AG09319 (cell line): ENCODE data around the gene COASY.
"Not testable (repeated sequence)": the region's sequence is repeated elsewhere in the genome, so short reads cannot be mapped to it uniquely, and the experiment has no call there.

Source experiments
- DNase-seq: peaks from one replicate; pipeline ENCODE4 v3.0.0-alpha.2; 2010; ENCODE audit warnings: low read depth; ENCODE audit errors: extremely low read depth
- TF ChIP-seq, protein P1 (sequence below): IDR thresholded peaks from 2 replicates; pipeline ENCODE4 v1.5.1; 2011; ENCODE audit warnings: low read depth, mild to moderate bottlenecking, inconsistent platforms, low read length, moderate library complexity

COASY gene

GRCh38 chr17:42538482-42538881 is 23.5 kb upstream of the COASY start:
- TF ChIP-seq, protein P1, sequence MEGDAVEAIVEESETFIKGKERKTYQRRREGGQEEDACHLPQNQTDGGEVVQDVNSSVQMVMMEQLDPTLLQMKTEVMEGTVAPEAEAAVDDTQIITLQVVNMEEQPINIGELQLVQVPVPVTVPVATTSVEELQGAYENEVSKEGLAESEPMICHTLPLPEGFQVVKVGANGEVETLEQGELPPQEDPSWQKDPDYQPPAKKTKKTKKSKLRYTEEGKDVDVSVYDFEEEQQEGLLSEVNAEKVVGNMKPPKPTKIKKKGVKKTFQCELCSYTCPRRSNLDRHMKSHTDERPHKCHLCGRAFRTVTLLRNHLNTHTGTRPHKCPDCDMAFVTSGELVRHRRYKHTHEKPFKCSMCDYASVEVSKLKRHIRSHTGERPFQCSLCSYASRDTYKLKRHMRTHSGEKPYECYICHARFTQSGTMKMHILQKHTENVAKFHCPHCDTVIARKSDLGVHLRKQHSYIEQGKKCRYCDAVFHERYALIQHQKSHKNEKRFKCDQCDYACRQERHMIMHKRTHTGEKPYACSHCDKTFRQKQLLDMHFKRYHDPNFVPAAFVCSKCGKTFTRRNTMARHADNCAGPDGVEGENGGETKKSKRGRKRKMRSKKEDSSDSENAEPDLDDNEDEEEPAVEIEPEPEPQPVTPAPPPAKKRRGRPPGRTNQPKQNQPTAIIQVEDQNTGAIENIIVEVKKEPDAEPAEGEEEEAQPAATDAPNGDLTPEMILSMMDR = no peak
- DNase-seq = no peak

GRCh38 chr17:42540558-42540957 is 21.4 kb upstream of the COASY start:
- not testable (repeated sequence) for DNase-seq

- TF ChIP-seq, protein P1 = no peak
- no peak for DNase-seq
Measured at GRCh38 chr17:42541041-42541833, 20.7 kb upstream of the COASY start.

DNA sequence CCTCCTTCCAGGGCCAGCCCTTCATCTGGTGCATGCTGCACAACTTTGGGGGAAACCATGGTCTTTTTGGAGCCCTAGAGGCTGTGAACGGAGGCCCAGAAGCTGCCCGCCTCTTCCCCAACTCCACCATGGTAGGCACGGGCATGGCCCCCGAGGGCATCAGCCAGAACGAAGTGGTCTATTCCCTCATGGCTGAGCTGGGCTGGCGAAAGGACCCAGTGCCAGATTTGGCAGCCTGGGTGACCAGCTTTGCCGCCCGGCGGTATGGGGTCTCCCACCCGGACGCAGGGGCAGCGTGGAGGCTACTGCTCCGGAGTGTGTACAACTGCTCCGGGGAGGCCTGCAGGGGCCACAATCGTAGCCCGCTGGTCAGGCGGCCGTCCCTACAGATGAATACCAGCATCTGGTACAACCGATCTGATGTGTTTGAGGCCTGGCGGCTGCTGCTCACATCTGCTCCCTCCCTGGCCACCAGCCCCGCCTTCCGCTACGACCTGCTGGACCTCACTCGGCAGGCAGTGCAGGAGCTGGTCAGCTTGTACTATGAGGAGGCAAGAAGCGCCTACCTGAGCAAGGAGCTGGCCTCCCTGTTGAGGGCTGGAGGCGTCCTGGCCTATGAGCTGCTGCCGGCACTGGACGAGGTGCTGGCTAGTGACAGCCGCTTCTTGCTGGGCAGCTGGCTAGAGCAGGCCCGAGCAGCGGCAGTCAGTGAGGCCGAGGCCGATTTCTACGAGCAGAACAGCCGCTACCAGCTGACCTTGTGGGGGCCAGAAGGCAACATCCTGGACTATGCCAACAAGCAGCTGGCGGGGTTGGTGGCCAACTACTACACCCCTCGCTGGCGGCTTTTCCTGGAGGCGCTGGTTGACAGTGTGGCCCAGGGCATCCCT is 18.5 kb upstream of the COASY start:
- TF ChIP-seq, protein P1 = no peak
- DNase-seq = no peak

GRCh38 chr17:42544874-42545283 is 17.1 kb upstream of the COASY start:
- TF ChIP-seq, protein P1 = no peak
- DNase-seq = no peak

GRCh38 chr17:42545755-42546505 is 16.0 kb upstream of the COASY start:
- not testable (repeated sequence) for DNase-seq

- no peak for DNase-seq
- TF ChIP-seq, protein P1 = no peak
Measured at GRCh38 chr17:42547001-42547461, 14.9 kb upstream of the COASY start.

DNA sequence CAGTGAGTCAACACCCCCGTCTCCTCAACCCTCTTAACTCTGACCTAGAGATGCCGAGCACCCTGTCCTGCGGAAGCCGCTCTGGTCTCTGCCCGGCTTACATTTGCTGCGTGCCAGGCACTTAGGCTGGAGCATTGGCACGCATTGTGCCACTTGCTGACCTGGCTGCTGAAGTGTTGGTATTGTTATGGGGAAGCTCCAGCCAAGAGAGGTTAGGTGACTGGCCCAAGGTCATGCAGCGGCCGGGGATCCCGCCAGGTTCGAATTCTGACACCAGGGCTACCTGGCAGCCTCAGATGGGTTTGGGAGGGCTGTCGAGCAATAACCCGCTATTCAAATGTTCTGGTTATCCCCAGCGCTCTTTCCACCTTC is 14.3 kb upstream of the COASY start:
- TF ChIP-seq, protein P1 = no peak
- no peak for DNase-seq
